Ovary (tissue), 3 donors: ENCODE measurements around the gene CDKL2.

Experiments
- CTCF ChIP-seq, 3 donors: fragments of 450-650 bp in 2 of 3; fragments of 200-600 bp in 1 of 3; IDR thresholded peaks; one replicate each; pipeline versions ENCODE4 v1.5.1 to v1.8.0; 2016 to 2022; ENCODE audit warnings: antibody characterized with exemption in 3 of 3, mild to moderate bottlenecking in 1 of 3
- POLR2A ChIP-seq: fragments of 450-650 bp; IDR thresholded peaks from one replicate; pipeline ENCODE4 v1.6.1; 2017; ENCODE audit warnings: antibody characterized with exemption, mild to moderate bottlenecking, moderate library complexity
- donor health status: DM: no; HTN: no; CAD: no.

GRCh38 chr4:75633846-75634245 lies 3.5 kb upstream of the CDKL2 start:
- no peak for TF ChIP-seq POLR2A
- no peak for TF ChIP-seq CTCF (IDR thresholded peaks at IDR 0.05)
